ENCODE results near the gene BCL2L1. TPM values are rescaled to one million over a fixed set of nuclear protein-coding genes. Genes with fewer than 3 reads are reported as not detected.

BCL2L1 gene
- total and polyA plus RNA-seq, 10 of the 15 experiments (the other 5 are each of a cell fraction or from before 2014, with no cell fraction given) = 0.63 to 67.7 (median 43.6) TPM

- WGBS (ENCODE audit: insufficient coverage, insufficient replicate concordance, low lambda C conversion rate, missing lambda C conversion rate) = no CpG with 5 or more reads among the region's 34 CpGs
- SMC1A ChIA-PET (ENCODE audit: uncharacterized antibody, unreplicated experiment) = no interaction called here
- intact Hi-C loops (cut with micrococcal nuclease; ENCODE audit: unreplicated experiment) (no loop called here), in situ Hi-C loops (cut with MboI) (no loop called here)
- POLR2A ChIA-PET = no interaction called here
- no peak within 1 kb of the TSS for H2AFZ ChIP-seq (ENCODE audit: control insufficient read depth, low read depth, low read length)
- CTCF ChIA-PET = no interaction called here
- H3K4me1 ChIP-seq (ENCODE audit: control insufficient read depth, insufficient read depth, low read length) = peaks cover 1% of the 10 kb centered on the region
- no peaks in the 10 kb centered on the region for H4K20me1 ChIP-seq (ENCODE audit: control insufficient read depth, insufficient read depth)
- H3K79me2 ChIP-seq (ENCODE audit: control insufficient read depth, insufficient read depth, low read length) = no peaks in the 10 kb centered on the region
- RAD21 ChIA-PET (ENCODE audit: unreplicated experiment) = interaction anchor here (0.7 kb wide), 1 partner anchor 107 kb away, joined by 4 read pairs; no protein-coding TSS in a partner anchor
- H3K27ac ChIP-seq (ENCODE audit: control insufficient read depth, insufficient read depth) = no peak within 1 kb of the TSS
- ATAC-seq (peak; percentile 29), DNase-seq (ENCODE audit: low read depth, low spot score) (no peak), FAIRE-seq (no peak)
- H3K9ac ChIP-seq (ENCODE audit: control insufficient read depth, insufficient read depth, low read length) = no peak within 1 kb of the TSS
- TF ChIP-seq MAX (IDR thresholded peaks at IDR 0.05; ENCODE audit: low read depth, low read length) (no peak), TCF12 (IDR thresholded peaks at IDR 0.05; ENCODE audit: low read depth, low read length) (peak; percentile 65; the same call in 1 of the 2 replicates), TARDBP (IDR thresholded peaks at IDR 0.05; ENCODE audit: borderline replicate concordance) (no peak), GATAD2B (conservative IDR thresholded peaks at IDR 0.05; ENCODE audit: low read depth) (peak; percentile 78), TCF3 (IDR thresholded peaks at IDR 0.05; ENCODE audit: borderline replicate concordance, insufficient read depth, low read depth, low read length) (no peak), CUX1 (IDR thresholded peaks at IDR 0.05; ENCODE audit: insufficient replicate concordance, low read depth, low read length) (peak; percentile 24), MEF2B (IDR thresholded peaks at IDR 0.05; ENCODE audit: partially characterized antibody, poor library complexity, severe bottlenecking) (peak; percentile 90), EGR1 (IDR thresholded peaks at IDR 0.05; ENCODE audit: borderline replicate concordance in 1 of 2, low read depth in 2 of 2, low read length in 2 of 2) (no peak), HDAC6 (IDR thresholded peaks at IDR 0.05; ENCODE audit: unreplicated experiment) (no peak)
- no TSS peak for BruUV-seq (replicated peaks)
- H3K4me2 ChIP-seq (ENCODE audit: control insufficient read depth, insufficient read depth) = no peak within 1 kb of the TSS
- no peaks in the 10 kb centered on the region for H3K9me3 ChIP-seq (replicated peaks; ENCODE audit: control insufficient read depth, insufficient read depth, low read length)
- no peaks in the 10 kb centered on the region for H3K36me3 ChIP-seq (ENCODE audit: control insufficient read depth in 2 of 2, insufficient read depth in 2 of 2, low read length in 1 of 2)
- H3K27me3 ChIP-seq (replicated peaks in 1 of 2; ENCODE audit: control insufficient read depth in 2 of 2, insufficient read depth in 2 of 2, low read length in 1 of 2) = no peaks in the 10 kb centered on the region
- no peak within 1 kb of the TSS for H3K4me3 ChIP-seq
Observed at GRCh38 chr20:31637660-31638059, 85.0 kb downstream of the BCL2L1 start, which contains the start of gene COX4I2. COX4I2 (plus strand) TSS chr20:31637912; CDS start chr20:31639018, 1,106 bp downstream.
